Adrenal gland (tissue), 12 donors: ENCODE data around the gene ETV6. TPM values are rescaled to one million over a fixed set of nuclear protein-coding genes. Genes with fewer than 3 reads are reported as not detected.

Experiments used
- DNase-seq, 7 donors: peaks; one replicate each; pipeline ENCODE4 v3.0.0-alpha.2; 2019 to 2020
- H3K27ac ChIP-seq, 5 donors: fragments of 200-600 bp; sonication (generic) in 4 of 5; 1 replicate in 3 of 5; 2 replicates in 2 of 5; pipeline versions ENCODE4 v1.5.1 to v1.8.0; 2016 to 2020; ENCODE audit warnings: mild to moderate bottlenecking in 1 of 5
- H3K27me3 ChIP-seq: fragments of 200-600 bp; 2 replicates; pipeline ENCODE4 v1.8.0; 2021
- H3K36me3 ChIP-seq, 2 donors: fragments of 200-600 bp; replicated peaks in 1 of 2; 1 replicate in 1 of 2; 2 replicates in 1 of 2; pipeline versions ENCODE4 v1.5.1 to v1.8.0; 2018 to 2022
- H3K4me1 ChIP-seq, 2 donors: fragments of 200-600 bp; replicated peaks in 1 of 2; 1 replicate in 1 of 2; 2 replicates in 1 of 2; pipeline versions ENCODE4 v1.5.1 to v1.8.0; 2018 to 2021
- H3K4me3 ChIP-seq, 4 donors: fragments of 200-600 bp; sonication (generic) in 3 of 4; one replicate each; pipeline ENCODE4 v1.5.1; 2016 to 2018
- H3K9me3 ChIP-seq, 3 donors: fragments of 200-600 bp; sonication (generic) in 1 of 3; replicated peaks in 1 of 3; 1 replicate in 2 of 3; 2 replicates in 1 of 3; pipeline versions ENCODE4 v1.5.1 to v1.8.0; 2016 to 2021
- CTCF ChIP-seq, 6 experiments: fragments of 450-650 bp in 4 of 6; fragments of 200-600 bp in 2 of 6; sonication (generic) in 1 of 6; IDR thresholded peaks; 1 replicate in 5 of 6; 2 replicates in 1 of 6; pipeline versions ENCODE4 v1.5.1 to v1.8.0; 2016 to 2021; ENCODE audit warnings: antibody characterized with exemption in 6 of 6, mild to moderate bottlenecking in 2 of 6, moderate library complexity in 1 of 6
- POLR2A ChIP-seq, 2 donors: fragments of 450-650 bp; IDR thresholded peaks; one replicate each; pipeline ENCODE4 v1.6.1; 2017; ENCODE audit warnings: antibody characterized with exemption in 2 of 2, mild to moderate bottlenecking in 2 of 2, moderate library complexity in 1 of 2
- WGBS, 4 donors: extraction: QIAGEN DNeasy Blood & Tissue Kit in 2 of 4; methylation state at CpG; one replicate each; pipeline versions ENCODE4 v1.1.5 to v1.1.7; 2013 to 2017; 5-methylcytosine and 5-hydroxymethylcytosine counted together
- intact Hi-C, 2 donors: fragments of 100-400 bp; cut with DNase I; formaldehyde crosslinking; loops; one replicate each; pipeline versions ENCODE4 v1.14.1 to v1.15.0; 2022 to 2023
- polyA plus RNA-seq, 3 donors: library from polyadenylated mRNA; stranded (reverse); fragments of 200-250 nt in 2 of 3; fragments of 350-450 nt in 1 of 3; fragmentation: Illumina TruSeq in 1 of 3; extraction: RNeasy Lipid Tissue Mini Kit (QIAGEN cat#74804) in 1 of 3; gene quantifications; one replicate each; pipeline ENCODE4 v1.2.3, GENCODE V29; 2013 to 2014
- total RNA-seq, 9 donors: library from RNA; depleted of rRNA in 4 of 9; stranded (reverse); fragments of >200 nt in 4 of 9; fragments of 120-200 nt in 1 of 9; fragmentation: NEBNext Ultra II Directional in 1 of 9; extraction: Animal tissue kit (Norgen Biotek cat#: 25700) in 1 of 9; gene quantifications; one replicate each; pipeline versions ENCODE4 v1.1.0 to v1.2.4, GENCODE V29; 2013 to 2023
- donor health status: healthy with polysubstance abuse.
- donor health status: Bipolar disorder and iron deficiency.
- donor health status: DM: yes; HTN: yes; CAD: no.
- donor health status: DM: no; HTN: no; CAD: no.
- donor health status: DM: no; HTN: no; CAD: no.
- donor health status: DM: yes; HTN: yes; CAD: no.

The ETV6 gene
- total and polyA plus RNA-seq, 12 donors: 9.6 to 46.6 (median 19.5) TPM

- intact Hi-C loops: no loop called here
- peaks cover 0 to 17% of the 10 kb centered on the region in 2 donors for H3K4me1 ChIP-seq
Observed at GRCh38 chr12:11856971-11857370, 207.5 kb downstream of the ETV6 start.

GRCh38 chr12:11859705-11860425, 210.4 kb downstream of the ETV6 start:
- no peak for DNase-seq
- Histone ChIP-seq H3K36me3 (no peaks in the 10 kb centered on the region), H3K4me3 (no peak overlapping the region), H3K27ac (peak overlapping the region in 1 of 5 donors; percentile 4), H3K27me3 (no peaks in the 10 kb centered on the region), H3K9me3 (no peaks in the 10 kb centered on the region), H3K4me1 (peaks cover 21 to 45% of the 10 kb centered on the region in 2 donors)
- TF ChIP-seq CTCF (IDR thresholded peaks at IDR 0.05) (no peak), POLR2A (IDR thresholded peaks at IDR 0.05) (no peak)
- intact Hi-C loops: no loop called here
- WGBS, 4 donors: 86 to 93% (median 91%) methylated on average over 13 to 17 of the region's 17 CpGs

More at GRCh38 chr12:11856971-11857370, 207.5 kb downstream of the ETV6 start:
- TF ChIP-seq CTCF (IDR thresholded peaks at IDR 0.05): no peak
- H3K36me3 ChIP-seq: peaks cover 0 to 13% of the 10 kb centered on the region in 2 donors
- 72 to 78% (median 74%) methylated on average over 7 of the region's 7 CpGs for WGBS, 4 donors
- DNase-seq: peak in 1 of 7 donors; percentile 39
- H3K27ac ChIP-seq: peak overlapping the region in 2 of 5 donors; percentile 58 to 74
- H3K4me3 ChIP-seq: no peak overlapping the region
- no peaks in the 10 kb centered on the region for H3K9me3 ChIP-seq
- H3K27me3 ChIP-seq: no peaks in the 10 kb centered on the region

- WGBS, 4 donors: 60 to 71% (median 61%) methylated on average over 5 of the region's 5 CpGs
- no peaks in the 10 kb centered on the region for H3K27me3 ChIP-seq
- H3K36me3 ChIP-seq: no peaks in the 10 kb centered on the region
- H3K4me1 ChIP-seq: peaks cover 21 to 43% of the 10 kb centered on the region in 2 donors
- intact Hi-C loops: no loop called here
- H3K4me3 ChIP-seq: no peak overlapping the region
- no peak for TF ChIP-seq CTCF (IDR thresholded peaks at IDR 0.05)
- no peak for TF ChIP-seq POLR2A (IDR thresholded peaks at IDR 0.05)
- peak overlapping the region in 3 of 5 donors; percentile 76 to 90 (median 88) for H3K27ac ChIP-seq
- no peak for DNase-seq
- H3K9me3 ChIP-seq: peaks cover 0 to 6% (median 5%) of the 10 kb centered on the region in 3 donors
Observed at GRCh38 chr12:11861155-11861863, 211.8 kb downstream of the ETV6 start.

- no peak for TF ChIP-seq CTCF (IDR thresholded peaks at IDR 0.05)
- no peak for TF ChIP-seq POLR2A (IDR thresholded peaks at IDR 0.05)
- H3K9me3 ChIP-seq: peaks cover 0 to 8% (median 6%) of the 10 kb centered on the region in 3 donors
- intact Hi-C loops: no loop called here
- H3K4me1 ChIP-seq: peaks cover 21 to 40% of the 10 kb centered on the region in 2 donors
- WGBS, 4 donors: 64 to 77% (median 76%) methylated on average over 7 of the region's 7 CpGs
- H3K4me3 ChIP-seq: no peak overlapping the region
- no peak for DNase-seq
- H3K27me3 ChIP-seq: no peaks in the 10 kb centered on the region
- peak overlapping the region in 4 of 5 donors; percentile 70 to 90 (median 82) for H3K27ac ChIP-seq
- no peaks in the 10 kb centered on the region for H3K36me3 ChIP-seq
Observed at GRCh38 chr12:11861864-11862600, 212.6 kb downstream of the ETV6 start.
